Upper lobe of left lung (tissue), 4 donors: Measurements from ENCODE around the gene HOXD12.

Experiments used
- EP300 ChIP-seq, 4 donors: sonication (generic); formaldehyde crosslinking; IDR thresholded peaks; one replicate each; pipeline ENCODE4 v1.5.1; 2017; ENCODE audit warnings: antibody characterized with exemption in 4 of 4, control low read depth in 2 of 4
- POLR2A ChIP-seq, 4 donors: fragments of 450-650 bp; IDR thresholded peaks; one replicate each; pipeline ENCODE4 v1.5.1; 2016 to 2017; ENCODE audit warnings: antibody characterized with exemption in 4 of 4, mild to moderate bottlenecking in 2 of 4
- POLR2AphosphoS5 ChIP-seq, 2 donors: sonication (generic); formaldehyde crosslinking; IDR thresholded peaks; one replicate each; pipeline ENCODE4 v1.5.1; 2017; ENCODE audit warnings: antibody characterized with exemption in 2 of 2
- TF ChIP-seq, protein P1 (sequence below), 6 experiments: fragments of 450-650 bp in 4 of 6; fragments of 200-600 bp in 2 of 6; sonication (generic) in 2 of 6; IDR thresholded peaks; one replicate each; pipeline ENCODE4 v1.5.1; 2016 to 2019; ENCODE audit warnings: antibody characterized with exemption in 6 of 6

DNA sequence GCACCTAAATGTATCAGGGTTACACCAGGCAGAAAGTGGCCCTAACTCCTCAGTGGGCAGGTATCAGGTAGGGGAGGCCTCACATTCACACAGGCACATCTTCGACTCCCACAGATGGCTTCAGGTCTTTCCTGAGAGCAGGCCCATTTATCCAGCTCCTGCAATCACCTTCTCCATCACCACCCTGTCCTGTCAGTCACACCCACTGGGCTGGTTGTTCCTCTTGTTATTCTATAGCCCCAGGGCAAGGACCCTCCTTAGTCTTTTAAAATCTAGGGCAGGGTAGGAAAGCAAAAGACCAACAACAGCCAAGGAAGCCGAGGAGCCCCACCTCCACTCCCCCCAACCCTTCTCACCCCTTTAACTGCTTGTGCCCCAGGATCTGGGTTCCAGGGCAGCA is 42.7 kb downstream of the HOXD12 start:
- TF ChIP-seq, protein P1, sequence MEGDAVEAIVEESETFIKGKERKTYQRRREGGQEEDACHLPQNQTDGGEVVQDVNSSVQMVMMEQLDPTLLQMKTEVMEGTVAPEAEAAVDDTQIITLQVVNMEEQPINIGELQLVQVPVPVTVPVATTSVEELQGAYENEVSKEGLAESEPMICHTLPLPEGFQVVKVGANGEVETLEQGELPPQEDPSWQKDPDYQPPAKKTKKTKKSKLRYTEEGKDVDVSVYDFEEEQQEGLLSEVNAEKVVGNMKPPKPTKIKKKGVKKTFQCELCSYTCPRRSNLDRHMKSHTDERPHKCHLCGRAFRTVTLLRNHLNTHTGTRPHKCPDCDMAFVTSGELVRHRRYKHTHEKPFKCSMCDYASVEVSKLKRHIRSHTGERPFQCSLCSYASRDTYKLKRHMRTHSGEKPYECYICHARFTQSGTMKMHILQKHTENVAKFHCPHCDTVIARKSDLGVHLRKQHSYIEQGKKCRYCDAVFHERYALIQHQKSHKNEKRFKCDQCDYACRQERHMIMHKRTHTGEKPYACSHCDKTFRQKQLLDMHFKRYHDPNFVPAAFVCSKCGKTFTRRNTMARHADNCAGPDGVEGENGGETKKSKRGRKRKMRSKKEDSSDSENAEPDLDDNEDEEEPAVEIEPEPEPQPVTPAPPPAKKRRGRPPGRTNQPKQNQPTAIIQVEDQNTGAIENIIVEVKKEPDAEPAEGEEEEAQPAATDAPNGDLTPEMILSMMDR (IDR thresholded peaks at IDR 0.05), result no peak
- no peak for TF ChIP-seq POLR2A (IDR thresholded peaks at IDR 0.05)
- TF ChIP-seq POLR2AphosphoS5 (IDR thresholded peaks at IDR 0.05), result no peak
- TF ChIP-seq EP300 (IDR thresholded peaks at IDR 0.05), result no peak
